Metanephros (tissue), 1 donor: Measurements from ENCODE around the gene AGO1. TPM values are rescaled to one million over a fixed set of nuclear protein-coding genes. Genes with fewer than 3 reads are reported as not detected.

Experiments used
- total RNA-seq: library from RNA; depleted of rRNA; stranded (reverse); fragments of >200 nt; gene quantifications from one replicate; pipeline ENCODE4 v1.2.3, GENCODE V29; 2014

AGO1 gene
- 19.0 TPM for total RNA-seq

GRCh38 chr1:35882945-35883634 lies at the start of gene AGO1:
TSS of gene AGO1 (plus strand) at chr1:35883209. CDS start at chr1:35883422, 213 bp downstream.

DNA sequence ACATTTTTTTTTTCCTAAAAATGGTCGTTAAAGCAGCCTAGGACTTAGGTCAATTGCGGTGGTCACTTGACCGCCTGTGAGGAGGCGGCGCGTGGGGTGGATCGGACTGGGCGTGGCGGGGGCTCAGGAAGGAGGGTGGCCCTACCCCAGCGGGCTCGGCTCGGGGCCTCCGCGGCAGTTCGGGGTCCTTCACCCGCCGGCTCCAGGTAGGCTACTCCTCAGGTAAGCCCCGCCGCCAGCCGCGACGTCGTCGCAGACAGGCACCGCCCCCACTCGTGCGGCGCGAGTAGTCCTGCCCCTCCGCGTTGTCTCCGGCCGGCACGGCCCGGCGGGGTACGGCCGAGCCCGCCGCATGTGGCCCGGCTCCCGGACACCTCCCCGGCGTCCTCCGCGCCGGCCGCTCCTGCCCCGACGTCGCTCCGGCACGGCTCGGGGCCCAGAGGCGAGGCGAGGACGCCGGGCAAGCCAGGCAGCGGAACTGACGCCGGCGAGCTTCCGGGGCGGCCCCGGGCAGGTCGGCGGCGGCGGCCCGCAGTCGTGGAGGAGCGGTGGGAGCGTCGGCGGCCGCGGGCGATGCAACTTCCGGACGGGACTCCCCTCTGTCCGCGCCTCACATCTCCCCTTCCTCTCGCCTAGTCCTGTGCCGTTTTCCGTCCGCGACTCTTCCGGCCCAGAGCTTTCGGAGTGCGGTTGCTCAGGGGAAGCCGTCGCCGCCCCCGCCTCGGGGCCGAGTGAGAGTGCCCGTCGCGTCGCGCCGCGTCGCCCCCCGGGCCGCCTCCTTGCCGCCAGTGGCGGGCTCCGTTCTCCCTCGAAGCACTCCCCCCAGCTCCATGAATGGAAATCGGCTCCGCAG lies 47.8 kb downstream of the AGO1 start, which contains the start of gene AGO3:
Gene AGO3 (plus strand): TSS at position 513 of the 853 bp plus-strand sequence. CDS start 322 bp downstream, at position 835.

Other genes starting within 250 kb of the AGO1 start
- 28.9 TPM for gene PSMB2, start 241.7 kb upstream of the AGO1 start, total RNA-seq
- gene C1orf216, start 164.3 kb upstream of the AGO1 start, total RNA-seq = 5.8 TPM
- 5.1 TPM for gene CLSPN, start 113.2 kb upstream of the AGO1 start, total RNA-seq
- 30.5 TPM for gene AGO4, start 75.2 kb upstream of the AGO1 start, total RNA-seq
- gene AGO3, start 47.9 kb downstream of the AGO1 start, total RNA-seq = 33.2 TPM
- gene TEKT2, start 200.9 kb downstream of the AGO1 start, total RNA-seq = 5.0 TPM
- 30.0 TPM for gene ADPRS, start 205.7 kb downstream of the AGO1 start, total RNA-seq
- 3.7 TPM for gene COL8A2, start 242.0 kb downstream of the AGO1 start, total RNA-seq